CD4-positive, alpha-beta memory T cell (primary cell): ENCODE measurements around the gene FMN1. TPM values are rescaled to one million over a fixed set of nuclear protein-coding genes. Genes with fewer than 3 reads are reported as not detected.

Source experiments
- CTCF ChIA-PET: fragments of 350-600 bp; sonication (Branson Sonifier 250); formaldehyde crosslinking; loops from one replicate; lab custom pipeline; 2021; ENCODE audit warnings: inconsistent platforms; ENCODE audit not compliant: partially characterized antibody; lab: Charles Lee
- POLR2A ChIA-PET: fragments of 350-600 bp; sonication (Branson Sonifier 250); formaldehyde crosslinking; loops from one replicate; lab custom pipeline; 2021; ENCODE audit not compliant: partially characterized antibody; lab: Charles Lee
- DNase-seq, 5 donors: peaks; one replicate each; pipeline versions ENCODE4 v3.0.0 to v3.0.0-alpha.2; 2020 to 2022; ENCODE audit warnings: mixed read lengths in 1 of 5
- H3K27ac ChIP-seq: one replicate; pipeline ENCODE4 v1.7.0; 2013; ENCODE audit warnings: low read depth, low read length
- H3K27me3 ChIP-seq: 2 replicates; pipeline ENCODE4 v1.7.0; 2013; ENCODE audit warnings: mild to moderate bottlenecking, low read length, moderate library complexity; ENCODE audit not compliant: insufficient read depth
- H3K36me3 ChIP-seq: 2 replicates; pipeline ENCODE4 v1.7.0; 2013; ENCODE audit warnings: mild to moderate bottlenecking, low read length, moderate library complexity; ENCODE audit not compliant: insufficient read depth
- H3K4me1 ChIP-seq: 2 replicates; pipeline ENCODE4 v1.7.0; 2013; ENCODE audit warnings: mild to moderate bottlenecking, low read length, moderate library complexity; ENCODE audit not compliant: insufficient read depth
- H3K4me3 ChIP-seq, 2 donors: one replicate each; pipeline ENCODE4 v1.7.0; 2013; ENCODE audit warnings: low read length in 2 of 2, mild to moderate bottlenecking in 1 of 2
- H3K9me3 ChIP-seq, 2 donors: one replicate each; pipeline ENCODE4 v1.7.0; 2013; ENCODE audit warnings: low read length in 2 of 2, control low read depth in 1 of 2; ENCODE audit not compliant: control insufficient read depth in 1 of 2
- H3K27ac Mint-ChIP-seq, 7 donors: one replicate each; pipeline ENCODE4 v1.8.0; 2020 to 2021; ENCODE audit warnings: mixed read lengths in 7 of 7, mild to moderate bottlenecking in 6 of 7, inconsistent platforms in 3 of 7, moderate library complexity in 3 of 7
- H3K27me3 Mint-ChIP-seq, 2 donors: one replicate each; pipeline ENCODE4 v1.8.0; 2020 to 2021; ENCODE audit warnings: mixed read lengths in 2 of 2
- H3K36me3 Mint-ChIP-seq, 2 donors: one replicate each; pipeline ENCODE4 v1.8.0; 2020 to 2021; ENCODE audit warnings: mixed read lengths in 2 of 2, inconsistent platforms in 1 of 2, mild to moderate bottlenecking in 1 of 2
- H3K4me1 Mint-ChIP-seq, 4 donors: one replicate each; pipeline ENCODE4 v1.8.0; 2020 to 2021; ENCODE audit warnings: mixed read lengths in 4 of 4, mild to moderate bottlenecking in 1 of 4
- H3K4me3 Mint-ChIP-seq, 8 donors: one replicate each; pipeline ENCODE4 v1.8.0; 2020 to 2021; ENCODE audit warnings: mixed read lengths in 8 of 8, mild to moderate bottlenecking in 7 of 8, moderate library complexity in 6 of 8, inconsistent platforms in 3 of 8
- H3K9me3 Mint-ChIP-seq, 8 donors: one replicate each; pipeline ENCODE4 v1.8.0; 2020 to 2021; ENCODE audit warnings: mixed read lengths in 8 of 8, mild to moderate bottlenecking in 5 of 8, inconsistent platforms in 3 of 8, moderate library complexity in 1 of 8
- intact Hi-C: fragments of 100-400 bp; cut with micrococcal nuclease; formaldehyde crosslinking; loops from one replicate; pipeline ENCODE4 v1.15.1; 2023
- polyA plus RNA-seq, 2 donors: library from polyadenylated mRNA; unstranded; fragments of 300-500 nt; fragmentation: Illumina TruSeq; gene quantifications; one replicate each; pipeline ENCODE4 v1.2.3, GENCODE V29; 2021
- total RNA-seq, 2 experiments: library from RNA; stranded (reverse); gene quantifications; one replicate each; pipeline ENCODE4 v1.2.3, GENCODE V29; 2021

FMN1 gene
- total and polyA plus RNA-seq, 4 experiments from 2014 or later: 0.02 to 0.84 (median 0.38) TPM

DNA sequence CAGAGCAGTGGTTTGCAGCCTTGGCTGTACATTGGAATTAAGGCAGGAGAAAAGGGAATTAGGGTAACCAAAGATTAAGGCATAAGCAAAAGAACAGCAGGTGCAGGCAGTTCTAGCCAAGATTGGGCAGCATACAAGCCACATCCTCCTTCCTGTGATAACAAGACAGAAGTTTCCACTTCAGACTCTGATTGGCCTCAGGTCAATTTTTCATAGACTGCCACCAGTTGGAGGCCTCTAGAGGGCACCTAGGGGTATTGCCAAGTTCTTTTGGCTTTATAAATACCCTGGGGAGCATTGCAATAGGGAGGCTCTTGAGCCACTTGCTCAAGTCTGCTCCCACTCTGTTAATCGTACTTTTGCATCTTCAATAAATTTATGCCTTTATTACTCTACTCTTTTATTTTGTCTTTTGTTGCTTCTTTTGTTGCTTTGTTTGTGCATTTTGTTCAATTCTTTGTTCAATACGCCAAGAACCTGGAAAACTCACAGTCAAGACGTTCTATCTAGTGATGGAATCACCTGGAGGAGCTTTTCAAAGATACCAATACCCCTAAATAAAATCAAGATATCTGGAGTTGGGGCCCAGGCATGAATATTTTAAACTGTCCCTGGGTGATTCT is 32.2 kb upstream of the FMN1 start:
- peak overlapping the region in 4 of 8 donors; percentile 13 to 57 (median 25) for H3K4me3 Mint-ChIP-seq
- Histone ChIP-seq H3K4me1 (peaks cover 18% of the 10 kb centered on the region), H3K27me3 (no peaks in the 10 kb centered on the region), H3K27ac (no peak overlapping the region), H3K4me3 (no peak overlapping the region), H3K9me3 (no peaks in the 10 kb centered on the region), H3K36me3 (no peaks in the 10 kb centered on the region)
- H3K27me3 Mint-ChIP-seq: no peaks in the 10 kb centered on the region
- ChIA-PET POLR2A (no interaction called here), CTCF (interaction anchor here (1.3 kb wide), 1 partner anchor 94 kb away, joined by 3 read pairs; no protein-coding TSS in a partner anchor)
- DNase-seq: peak; percentile 65 to 84 (median 78)
- peaks cover 4 to 19% (median 14%) of the 10 kb centered on the region in 4 donors for H3K4me1 Mint-ChIP-seq
- H3K27ac Mint-ChIP-seq: peak overlapping the region in 3 of 7 donors; percentile 64 to 77 (median 65)
- intact Hi-C loops: loop anchor here (5.0 kb wide), 1 partner anchor 139 kb away; no protein-coding TSS in a partner anchor
- H3K9me3 Mint-ChIP-seq: no peaks in the 10 kb centered on the region
- no peaks in the 10 kb centered on the region for H3K36me3 Mint-ChIP-seq

DNA sequence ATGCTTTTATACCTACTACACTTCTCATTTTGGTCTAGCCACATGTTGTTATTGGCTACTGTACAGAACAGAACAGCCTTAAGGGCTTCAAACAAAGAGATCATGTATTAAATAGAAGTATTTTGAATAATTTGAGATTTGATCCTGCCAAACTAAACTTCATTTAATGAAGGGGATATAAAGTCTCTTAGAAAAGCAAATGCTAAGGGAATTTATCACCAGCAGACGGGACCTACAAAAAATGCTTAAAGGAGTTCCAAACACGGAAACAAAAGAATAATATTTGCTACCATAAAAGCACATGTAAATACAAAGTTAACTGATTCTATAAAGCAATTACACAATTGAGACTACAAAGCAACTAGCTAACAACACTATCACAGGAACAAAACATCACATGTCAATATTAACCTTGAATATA is 23.6 kb upstream of the FMN1 start:
- Mint-ChIP-seq H3K27ac (no peak overlapping the region), H3K4me3 (no peak overlapping the region), H3K36me3 (no peaks in the 10 kb centered on the region), H3K9me3 (no peaks in the 10 kb centered on the region), H3K27me3 (peaks cover 0 to 2% of the 10 kb centered on the region in 2 donors), H3K4me1 (no peaks in the 10 kb centered on the region)
- H3K36me3 ChIP-seq: no peaks in the 10 kb centered on the region
- intact Hi-C loops: no loop called here
- CTCF ChIA-PET: no interaction called here
- DNase-seq: no peak
- no peaks in the 10 kb centered on the region for H3K9me3 ChIP-seq
- POLR2A ChIA-PET: no interaction called here
- no peaks in the 10 kb centered on the region for H3K4me1 ChIP-seq
- H3K27me3 ChIP-seq: no peaks in the 10 kb centered on the region
- no peak overlapping the region for H3K27ac ChIP-seq
- H3K4me3 ChIP-seq: no peak overlapping the region

DNA sequence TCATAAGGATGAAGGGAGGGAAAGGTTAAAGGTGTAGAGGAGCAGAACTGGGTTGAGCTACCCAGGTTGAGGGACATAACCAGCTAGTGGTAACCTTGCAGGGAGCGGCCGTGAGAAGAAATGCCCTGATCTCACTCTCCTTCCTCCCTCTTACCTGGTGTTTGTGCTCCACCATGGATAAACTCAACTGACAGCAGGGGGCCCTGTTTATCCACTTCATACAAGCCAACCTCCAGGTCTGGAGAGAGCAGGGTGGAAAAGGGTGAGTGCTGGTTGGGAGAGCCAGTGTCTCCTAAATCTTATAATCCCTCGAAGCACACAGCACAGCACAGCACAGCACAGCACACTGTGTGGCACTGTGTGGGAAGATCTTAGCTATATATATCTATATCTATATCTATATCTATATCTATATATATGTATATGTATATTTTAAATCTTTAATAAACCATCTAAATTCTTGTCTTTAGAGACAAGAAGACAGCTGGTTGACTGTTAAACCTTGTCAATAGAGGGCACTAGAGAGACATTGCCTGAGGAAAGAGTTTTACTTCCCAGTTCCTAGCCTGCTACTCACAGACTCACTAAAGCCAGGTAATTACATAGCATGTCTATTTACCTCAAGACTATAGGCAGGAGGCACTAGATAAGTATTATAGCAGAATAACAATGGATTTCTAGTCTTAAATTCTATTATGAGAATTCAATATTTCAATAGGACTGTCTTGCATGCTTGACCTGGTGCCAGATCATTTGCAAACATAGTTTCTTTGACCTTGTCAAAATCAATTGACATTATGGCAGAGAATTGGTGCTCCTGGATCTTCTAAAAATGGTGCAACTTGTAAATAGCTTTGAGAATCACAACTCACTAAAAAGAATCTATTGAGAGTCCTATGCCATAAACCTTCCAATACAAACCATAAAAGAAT is 21.7 kb upstream of the FMN1 start:
- H3K4me3 ChIP-seq: no peak overlapping the region
- Mint-ChIP-seq H3K27me3 (peaks cover 0 to 2% of the 10 kb centered on the region in 2 donors), H3K4me1 (no peaks in the 10 kb centered on the region), H3K27ac (no peak overlapping the region), H3K9me3 (no peaks in the 10 kb centered on the region), H3K4me3 (no peak overlapping the region), H3K36me3 (no peaks in the 10 kb centered on the region)
- peak in 3 of 5 donors; percentile 15 to 38 (median 32) for DNase-seq
- H3K27ac ChIP-seq: no peak overlapping the region
- H3K9me3 ChIP-seq: no peaks in the 10 kb centered on the region
- POLR2A ChIA-PET: no interaction called here
- H3K27me3 ChIP-seq: no peaks in the 10 kb centered on the region
- intact Hi-C loops: loop anchor here (1.0 kb wide), 1 partner anchor 484 kb away; no protein-coding TSS in a partner anchor
- H3K4me1 ChIP-seq: no peaks in the 10 kb centered on the region
- CTCF ChIA-PET: interaction anchor here (1.1 to 1.8 kb wide), 2 partner anchors 9 to 13 kb away, joined by 3 to 4 read pairs; no protein-coding TSS in a partner anchor
- H3K36me3 ChIP-seq: no peaks in the 10 kb centered on the region

DNA sequence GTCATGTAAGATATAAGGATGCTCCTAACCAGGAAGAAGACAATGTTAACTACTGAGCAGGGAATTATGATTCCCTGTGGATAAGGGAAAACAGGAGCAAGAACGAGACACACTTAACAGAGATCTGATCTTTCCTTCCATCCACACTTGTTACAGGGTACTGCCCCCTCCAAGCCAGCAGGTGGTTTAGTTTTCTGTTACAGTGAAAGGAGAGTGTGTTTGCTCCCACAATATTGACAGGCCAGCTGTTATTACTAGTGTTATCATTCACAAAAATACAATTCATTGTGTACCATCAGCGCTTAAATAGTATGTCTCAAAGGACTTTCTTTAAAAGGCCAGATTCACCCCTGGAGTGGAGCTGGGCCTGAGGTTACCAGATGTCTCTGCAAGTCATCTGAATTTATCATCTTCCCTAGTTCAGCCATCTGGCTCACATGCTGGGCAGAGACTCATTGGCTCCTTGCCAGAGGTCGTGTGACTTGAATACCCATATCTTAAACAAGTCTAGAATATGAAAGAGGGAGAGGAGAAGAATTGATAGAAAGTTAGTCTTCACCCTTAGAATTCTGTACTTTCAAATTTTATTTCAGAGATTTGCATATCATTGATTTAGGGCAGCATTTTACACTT is 16.8 kb upstream of the FMN1 start:
- Mint-ChIP-seq H3K4me1 (no peaks in the 10 kb centered on the region), H3K27me3 (no peaks in the 10 kb centered on the region), H3K9me3 (peaks cover 0 to 5% (median 0%) of the 10 kb centered on the region in 8 donors), H3K27ac (no peak overlapping the region), H3K36me3 (no peaks in the 10 kb centered on the region), H3K4me3 (no peak overlapping the region)
- DNase-seq: no peak
- ChIA-PET CTCF (no interaction called here), POLR2A (no interaction called here)
- H3K4me3 ChIP-seq: no peak overlapping the region
- H3K27me3 ChIP-seq: no peaks in the 10 kb centered on the region
- no peak overlapping the region for H3K27ac ChIP-seq
- no peaks in the 10 kb centered on the region for H3K36me3 ChIP-seq
- intact Hi-C loops: no loop called here
- no peaks in the 10 kb centered on the region for H3K9me3 ChIP-seq
- H3K4me1 ChIP-seq: no peaks in the 10 kb centered on the region

DNA sequence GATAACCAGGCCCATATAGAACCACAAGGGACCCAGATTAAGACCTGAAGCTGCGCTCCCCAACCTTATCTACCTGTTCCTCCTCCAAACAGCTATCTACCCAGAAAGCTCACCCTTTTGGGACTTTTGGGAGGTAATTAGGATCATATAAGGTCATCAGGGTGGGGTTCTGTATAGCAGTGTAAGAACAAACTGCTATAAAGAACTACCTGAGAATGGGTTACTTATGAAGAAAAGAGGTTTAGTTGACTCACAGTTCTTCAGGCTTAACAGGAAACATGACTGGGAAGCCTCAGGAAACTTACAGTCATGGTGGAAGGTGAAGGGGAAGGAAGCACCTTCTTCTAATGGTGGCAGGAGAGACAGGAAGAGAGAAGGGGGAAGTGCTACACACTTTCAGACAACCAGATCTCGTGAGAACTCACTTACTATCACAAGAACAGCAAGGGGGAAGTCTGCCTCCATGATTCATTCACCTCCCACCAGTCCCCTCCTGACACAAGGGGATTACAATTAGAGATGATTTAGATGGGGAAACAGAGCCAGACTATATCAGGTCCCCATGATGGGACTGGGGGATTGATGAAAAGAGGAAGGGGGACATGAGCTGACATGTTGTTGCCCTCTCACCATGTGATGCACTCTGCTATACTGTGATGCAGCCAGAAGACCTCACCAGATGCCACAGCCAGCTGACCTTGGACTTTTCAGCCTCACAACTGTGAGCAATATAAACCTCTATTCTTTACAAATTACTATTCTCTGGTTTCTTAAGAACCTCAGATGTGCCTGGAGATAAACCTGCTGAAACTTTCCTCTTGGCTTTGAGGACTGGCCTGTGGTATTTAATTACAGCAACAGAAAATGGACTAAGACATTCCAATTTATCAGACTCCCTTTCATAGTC is 15.3 kb upstream of the FMN1 start:
- peak overlapping the region in 2 of 7 donors; percentile 29 to 71 for H3K27ac Mint-ChIP-seq
- H3K4me1 ChIP-seq: no peaks in the 10 kb centered on the region
- H3K27me3 Mint-ChIP-seq: no peaks in the 10 kb centered on the region
- H3K27ac ChIP-seq: no peak overlapping the region
- no peaks in the 10 kb centered on the region for H3K36me3 Mint-ChIP-seq
- H3K27me3 ChIP-seq: no peaks in the 10 kb centered on the region
- intact Hi-C loops: no loop called here
- no peak overlapping the region for H3K4me3 ChIP-seq
- H3K4me3 Mint-ChIP-seq: no peak overlapping the region
- no peaks in the 10 kb centered on the region for H3K36me3 ChIP-seq
- CTCF ChIA-PET: no interaction called here
- POLR2A ChIA-PET: no interaction called here
- peaks cover 0 to 5% (median 0%) of the 10 kb centered on the region in 8 donors for H3K9me3 Mint-ChIP-seq
- H3K9me3 ChIP-seq: no peaks in the 10 kb centered on the region
- H3K4me1 Mint-ChIP-seq: no peaks in the 10 kb centered on the region
- DNase-seq: no peak

DNA sequence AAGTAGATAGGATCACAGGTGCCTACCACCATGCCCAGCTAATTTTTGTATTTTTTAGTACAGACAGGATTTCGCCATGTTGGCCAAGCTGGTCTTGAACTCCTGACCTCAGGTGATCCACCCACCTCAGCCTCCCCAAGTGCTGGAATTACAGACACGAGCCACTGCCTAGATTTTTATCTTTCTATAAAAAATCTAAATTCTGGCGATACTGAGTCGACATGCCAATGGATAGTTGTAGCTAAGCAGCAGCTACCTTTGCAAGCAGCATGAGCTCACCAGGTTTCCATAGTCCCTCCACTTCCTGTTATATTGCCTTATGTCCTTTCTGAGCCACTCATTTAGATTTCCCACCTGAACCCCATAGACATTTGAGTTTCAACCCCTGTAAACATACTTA is 13.1 kb upstream of the FMN1 start:
- CTCF ChIA-PET: interaction anchor here (1.3 kb wide), 1 partner anchor 9 kb away, joined by 3 read pairs; no protein-coding TSS in a partner anchor
- POLR2A ChIA-PET: no interaction called here

More for the DNA sequence above, 13.1 kb upstream of the FMN1 start:
- intact Hi-C loops: no loop called here
- H3K4me1 Mint-ChIP-seq: no peaks in the 10 kb centered on the region
- H3K36me3 Mint-ChIP-seq: no peaks in the 10 kb centered on the region
- DNase-seq: no peak
- Histone ChIP-seq H3K4me1 (no peaks in the 10 kb centered on the region), H3K4me3 (no peak overlapping the region), H3K9me3 (no peaks in the 10 kb centered on the region), H3K36me3 (no peaks in the 10 kb centered on the region), H3K27me3 (no peaks in the 10 kb centered on the region), H3K27ac (no peak overlapping the region)
- no peak overlapping the region for H3K4me3 Mint-ChIP-seq
- H3K27ac Mint-ChIP-seq: no peak overlapping the region
- H3K9me3 Mint-ChIP-seq: peaks cover 0 to 5% (median 0%) of the 10 kb centered on the region in 8 donors
- no peaks in the 10 kb centered on the region for H3K27me3 Mint-ChIP-seq
